ENCODE data around the gene SLC1A1.

Gene SLC1A1

DNA sequence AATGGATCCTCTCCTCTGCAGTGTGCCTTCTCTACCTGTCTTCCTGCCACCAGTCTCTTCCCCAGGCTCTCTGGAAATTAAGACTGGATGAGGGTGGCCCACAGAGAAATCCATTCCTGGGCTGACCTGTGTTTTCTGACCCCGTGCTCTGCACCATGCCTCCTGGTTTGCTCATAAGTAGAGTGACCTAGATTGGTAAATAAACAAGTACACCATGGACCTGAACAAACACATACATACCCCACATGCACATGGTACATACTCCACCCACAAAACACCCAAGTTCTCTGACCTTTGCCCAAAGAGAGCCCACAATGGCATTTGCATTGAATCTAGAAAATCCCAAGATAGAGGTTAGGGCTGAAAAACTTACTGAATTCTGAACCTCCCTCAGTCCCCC is 94.4 kb downstream of the SLC1A1 start:
- FAIRE-seq (no peak), DNase-seq (ENCODE audit: insufficient read length) (no peak)
- TF ChIP-seq TAF1 (IDR thresholded peaks at IDR 0.05; ENCODE audit: borderline replicate concordance, low read depth, low read length), result no peak
- no peak for TF ChIP-seq POLR2A (IDR thresholded peaks at IDR 0.05; ENCODE audit: low read depth, low read length)
- TF ChIP-seq POLR2AphosphoS5 (IDR thresholded peaks at IDR 0.05; ENCODE audit: low read depth, low read length), result no peak

DNA sequence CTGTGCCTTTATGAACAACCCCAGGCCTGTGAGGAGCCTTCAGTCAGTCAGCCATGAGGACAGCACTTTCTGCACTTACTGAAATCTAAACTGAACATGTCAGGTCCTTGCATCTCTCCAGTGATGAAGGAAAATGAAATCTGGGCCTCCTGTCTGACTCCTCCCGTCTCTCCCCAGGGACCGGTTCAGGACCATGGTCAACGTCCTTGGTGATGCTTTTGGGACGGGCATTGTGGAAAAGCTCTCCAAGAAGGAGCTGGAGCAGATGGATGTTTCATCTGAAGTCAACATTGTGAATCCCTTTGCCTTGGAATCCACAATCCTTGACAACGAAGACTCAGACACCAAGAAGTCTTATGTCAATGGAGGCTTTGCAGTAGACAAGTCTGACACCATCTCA is 94.9 kb downstream of the SLC1A1 start:
- FAIRE-seq (no peak), DNase-seq (ENCODE audit: insufficient read length) (no peak)
- TF ChIP-seq POLR2AphosphoS5 (IDR thresholded peaks at IDR 0.05; ENCODE audit: low read depth, low read length) (no peak), POLR2A (IDR thresholded peaks at IDR 0.05; ENCODE audit: low read depth, low read length) (no peak), TAF1 (IDR thresholded peaks at IDR 0.05; ENCODE audit: borderline replicate concordance, low read depth, low read length) (no peak)

DNA sequence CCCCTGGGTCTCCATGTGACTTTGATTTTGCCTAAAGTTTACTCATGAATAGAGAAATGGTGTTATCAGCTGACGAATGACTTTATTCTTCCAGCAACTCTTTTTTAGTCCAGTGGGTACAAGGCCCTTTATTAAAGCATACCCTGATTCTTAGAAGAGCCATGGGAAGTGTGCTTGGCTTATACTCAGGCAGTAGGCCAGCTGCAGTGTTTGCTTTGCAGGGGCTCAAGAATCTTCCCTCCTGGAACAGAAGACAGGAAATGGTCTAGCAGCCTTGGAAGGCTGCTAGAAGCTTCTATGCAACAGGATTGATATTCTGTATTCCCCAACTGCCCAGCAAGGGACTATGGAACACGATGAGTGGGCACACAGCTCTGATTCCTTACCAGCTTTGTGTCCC is 98.5 kb downstream of the SLC1A1 start:
- DNase-seq (ENCODE audit: insufficient read length) (no peak), FAIRE-seq (no peak)
- TF ChIP-seq POLR2AphosphoS5 (IDR thresholded peaks at IDR 0.05; ENCODE audit: low read depth, low read length) (no peak), POLR2A (IDR thresholded peaks at IDR 0.05; ENCODE audit: low read depth, low read length) (no peak), TAF1 (IDR thresholded peaks at IDR 0.05; ENCODE audit: borderline replicate concordance, low read depth, low read length) (no peak)

DNA sequence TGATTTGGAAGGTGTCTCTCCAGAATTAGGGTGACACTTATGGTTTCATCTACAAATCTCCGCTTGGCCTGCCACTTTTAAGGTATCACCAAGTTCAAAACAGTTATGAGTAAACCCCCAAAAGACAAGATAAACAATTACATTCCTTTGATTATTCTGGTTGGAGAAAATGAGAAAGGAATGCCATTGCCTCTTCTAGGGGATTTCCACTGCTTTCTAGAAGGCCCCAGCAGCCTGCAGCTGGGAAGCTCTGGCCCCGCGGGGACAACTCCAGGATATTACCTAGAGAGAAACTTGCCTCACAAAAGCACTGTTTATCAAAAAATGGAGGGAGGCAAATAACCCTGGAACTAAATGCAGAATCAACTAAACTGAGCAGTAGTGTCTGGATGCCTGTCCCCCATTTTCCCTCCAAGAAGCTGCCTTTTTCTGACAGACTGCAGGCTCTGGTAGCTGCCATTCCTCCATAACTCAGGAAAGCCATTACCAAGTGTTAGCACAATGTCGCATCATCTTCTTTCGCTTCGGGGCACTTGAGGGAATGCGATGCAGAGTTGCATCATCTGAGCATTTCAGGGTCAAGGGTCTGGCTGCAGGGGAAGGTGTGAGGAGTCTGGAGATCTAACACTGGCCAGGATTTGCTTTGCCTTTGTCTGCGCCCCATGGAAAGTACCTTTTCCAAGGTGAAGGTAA is 100.3 kb downstream of the SLC1A1 start:
- TF ChIP-seq POLR2AphosphoS5 (IDR thresholded peaks at IDR 0.05; ENCODE audit: low read depth, low read length), result no peak
- TF ChIP-seq TAF1 (IDR thresholded peaks at IDR 0.05; ENCODE audit: borderline replicate concordance, low read depth, low read length), result no peak
- no peak for TF ChIP-seq POLR2A (IDR thresholded peaks at IDR 0.05; ENCODE audit: low read depth, low read length)
- no peak for DNase-seq (ENCODE audit: insufficient read length)
- no peak for FAIRE-seq

DNA sequence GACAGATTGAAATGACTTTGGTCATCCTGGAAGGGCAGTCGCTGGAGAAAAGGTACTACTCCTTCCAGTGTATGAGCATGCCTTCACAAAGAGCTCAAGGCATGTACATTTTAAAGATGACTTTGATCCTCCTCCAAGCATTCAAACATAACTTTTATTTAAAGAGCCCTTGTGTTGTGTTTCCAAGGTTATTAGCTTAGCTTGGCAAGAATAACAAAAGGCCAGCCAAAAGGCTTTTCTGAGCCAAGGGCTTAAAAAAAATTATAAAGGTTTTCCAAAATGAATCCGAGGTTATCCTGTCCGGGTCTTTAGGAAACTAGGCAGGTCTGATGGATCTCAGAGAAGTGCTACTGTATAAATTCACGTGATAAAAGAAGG is 100.8 kb downstream of the SLC1A1 start:
- DNase-seq (ENCODE audit: insufficient read length), result no peak
- FAIRE-seq, result no peak
- TF ChIP-seq TAF1 (IDR thresholded peaks at IDR 0.05; ENCODE audit: borderline replicate concordance, low read depth, low read length) (no peak), POLR2AphosphoS5 (IDR thresholded peaks at IDR 0.05; ENCODE audit: low read depth, low read length) (no peak), POLR2A (IDR thresholded peaks at IDR 0.05; ENCODE audit: low read depth, low read length) (no peak)

DNA sequence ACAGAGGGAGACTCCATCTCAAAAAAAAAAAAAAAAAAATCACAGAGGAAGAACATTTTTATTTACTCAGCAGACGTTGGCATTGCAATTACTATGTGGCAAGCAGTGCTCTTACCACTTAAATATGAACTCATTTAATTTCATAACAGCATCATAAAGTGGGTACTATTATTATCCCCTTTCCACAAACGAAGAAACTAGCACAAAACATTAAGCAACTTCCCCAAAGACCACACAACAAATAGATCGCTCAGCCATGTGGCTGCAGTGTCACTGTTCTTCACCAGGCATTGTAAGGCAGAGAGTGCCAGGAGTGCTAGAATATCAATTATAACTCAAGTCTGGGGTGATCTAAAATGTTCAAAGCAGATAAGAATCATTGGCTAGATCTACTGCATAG is 102.0 kb downstream of the SLC1A1 start:
- FAIRE-seq (no peak), DNase-seq (ENCODE audit: insufficient read length) (no peak)
- no peak for TF ChIP-seq TAF1 (IDR thresholded peaks at IDR 0.05; ENCODE audit: borderline replicate concordance, low read depth, low read length)
- TF ChIP-seq POLR2A (IDR thresholded peaks at IDR 0.05; ENCODE audit: low read depth, low read length), result no peak
- no peak for TF ChIP-seq POLR2AphosphoS5 (IDR thresholded peaks at IDR 0.05; ENCODE audit: low read depth, low read length)

DNA sequence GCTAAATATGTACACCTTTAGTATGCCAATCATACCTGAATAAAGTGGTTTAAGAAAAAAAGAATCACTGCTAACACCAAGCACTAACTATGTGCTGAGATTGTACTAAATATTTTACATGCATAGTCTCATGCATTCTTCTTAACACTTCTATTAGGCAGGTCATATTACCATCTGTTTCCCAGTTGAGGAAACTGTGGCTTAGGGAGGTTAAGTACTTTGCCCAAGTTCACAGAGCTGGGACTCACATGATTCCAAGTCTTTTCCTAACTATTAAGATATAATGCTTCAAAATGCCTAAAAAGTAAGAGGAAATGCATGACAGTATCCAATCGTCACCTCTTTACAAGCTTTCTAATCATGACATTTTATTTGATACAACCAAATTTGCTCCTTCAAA is 102.6 kb downstream of the SLC1A1 start:
- no peak for FAIRE-seq
- no peak for DNase-seq (ENCODE audit: insufficient read length)
- no peak for TF ChIP-seq TAF1 (IDR thresholded peaks at IDR 0.05; ENCODE audit: borderline replicate concordance, low read depth, low read length)
- TF ChIP-seq POLR2AphosphoS5 (IDR thresholded peaks at IDR 0.05; ENCODE audit: low read depth, low read length), result no peak
- no peak for TF ChIP-seq POLR2A (IDR thresholded peaks at IDR 0.05; ENCODE audit: low read depth, low read length)

DNA sequence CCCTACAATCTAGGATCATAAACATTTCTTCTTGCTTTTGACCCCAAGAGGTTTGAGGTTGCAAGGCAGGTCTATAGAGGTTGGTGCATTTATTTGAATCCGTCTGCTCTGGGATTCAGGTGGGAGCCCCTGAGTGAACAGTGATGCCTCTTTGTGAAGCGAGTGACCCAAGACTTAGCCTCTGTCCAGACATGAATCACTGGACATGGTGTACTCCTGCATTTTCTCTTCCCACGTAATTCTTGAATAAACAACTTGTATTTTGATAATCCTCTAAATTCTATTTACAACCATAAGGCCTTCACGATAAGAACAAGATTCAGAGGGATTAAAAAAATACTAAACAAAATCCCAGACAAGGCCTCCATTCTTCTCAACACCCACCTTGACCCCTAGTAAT is 104.3 kb downstream of the SLC1A1 start:
- TF ChIP-seq TAF1 (IDR thresholded peaks at IDR 0.05; ENCODE audit: borderline replicate concordance, low read depth, low read length) (no peak), POLR2A (IDR thresholded peaks at IDR 0.05; ENCODE audit: low read depth, low read length) (no peak), POLR2AphosphoS5 (IDR thresholded peaks at IDR 0.05; ENCODE audit: low read depth, low read length) (no peak)
- DNase-seq (ENCODE audit: insufficient read length), result no peak
- no peak for FAIRE-seq

DNA sequence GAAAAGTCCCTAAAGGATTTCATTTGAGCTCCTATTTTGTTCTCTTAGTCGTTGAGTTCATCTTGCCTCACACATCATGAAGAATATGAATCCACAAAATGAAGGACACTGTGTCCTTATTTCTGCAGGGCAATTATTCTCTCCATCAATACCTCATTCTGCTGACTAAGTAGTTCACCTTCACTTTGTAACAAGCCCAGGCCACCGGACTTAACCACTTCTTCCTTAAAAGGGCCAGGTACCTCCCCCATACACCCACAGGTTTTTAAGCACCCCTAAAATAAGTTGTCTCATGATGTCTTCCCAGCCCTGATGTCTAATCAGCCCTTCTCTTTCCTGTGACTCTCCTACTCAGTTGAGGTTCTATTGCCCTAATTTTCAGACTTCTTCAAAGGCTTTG is 104.7 kb downstream of the SLC1A1 start:
- DNase-seq (ENCODE audit: insufficient read length) (no peak), FAIRE-seq (no peak)
- TF ChIP-seq POLR2AphosphoS5 (IDR thresholded peaks at IDR 0.05; ENCODE audit: low read depth, low read length), result no peak

DNA sequence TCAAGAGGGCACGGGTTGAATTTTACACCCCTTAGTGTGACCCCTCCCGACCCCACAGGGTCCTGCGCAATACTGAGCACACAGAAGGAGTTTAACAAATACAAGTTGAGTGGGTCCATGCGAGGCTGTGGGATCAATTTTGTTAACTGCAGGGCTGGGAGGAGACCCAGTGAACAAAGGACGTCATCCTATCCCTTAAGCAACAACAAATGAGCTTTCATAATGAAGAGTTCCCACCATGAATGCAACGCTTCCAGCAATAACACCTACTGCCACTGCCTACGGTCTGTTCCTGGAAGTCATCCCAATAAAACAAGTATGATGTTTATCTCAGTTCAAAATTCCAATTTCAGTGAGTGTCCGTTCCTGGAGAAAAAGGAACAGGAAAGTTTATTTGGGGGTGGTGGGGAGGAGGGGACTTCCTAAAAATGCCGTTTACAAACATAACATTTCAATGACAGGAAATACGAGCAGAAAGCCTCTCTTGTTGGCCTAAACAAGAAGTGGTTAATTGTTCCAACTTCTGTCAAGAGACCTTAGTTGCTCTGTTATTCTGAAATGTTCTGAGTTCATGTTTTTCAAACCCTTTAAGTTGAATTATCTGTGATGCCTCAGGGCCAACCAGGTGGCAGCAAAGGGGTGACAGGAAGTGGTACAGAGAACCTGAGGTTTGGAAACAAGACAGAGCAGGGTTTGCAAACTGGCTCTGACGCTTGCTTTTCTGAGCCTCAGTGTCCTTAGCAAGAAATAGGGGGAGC is 106.1 kb downstream of the SLC1A1 start:
- TF ChIP-seq POLR2AphosphoS5 (IDR thresholded peaks at IDR 0.05; ENCODE audit: low read depth, low read length), result no peak
- no peak for DNase-seq (ENCODE audit: insufficient read length)
- no peak for FAIRE-seq

DNA sequence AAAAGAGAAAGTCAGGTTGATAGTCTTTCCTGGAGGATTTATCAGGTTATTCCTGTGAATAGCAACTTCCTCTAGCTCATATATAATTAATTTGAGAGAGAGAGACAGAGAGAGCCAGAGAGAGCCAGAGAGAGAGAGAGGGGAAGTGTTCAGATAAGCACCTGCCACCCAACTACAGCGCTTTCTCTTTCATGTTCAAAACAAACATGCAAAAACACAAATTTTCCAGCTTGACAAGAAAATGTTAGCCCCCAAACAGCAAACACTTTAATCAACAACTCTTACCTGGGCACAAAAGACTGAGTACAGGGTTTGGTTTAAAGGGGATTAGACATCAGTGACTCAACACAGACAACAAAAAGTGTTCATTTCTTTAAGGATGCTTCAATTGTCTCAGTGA is 110.1 kb downstream of the SLC1A1 start:
- FAIRE-seq, result peak; percentile 17
- DNase-seq (ENCODE audit: insufficient read length), result no peak
- no peak for TF ChIP-seq TAF1 (IDR thresholded peaks at IDR 0.05; ENCODE audit: borderline replicate concordance, low read depth, low read length)
- no peak for TF ChIP-seq POLR2A (IDR thresholded peaks at IDR 0.05; ENCODE audit: low read depth, low read length)
- no peak for TF ChIP-seq POLR2AphosphoS5 (IDR thresholded peaks at IDR 0.05; ENCODE audit: low read depth, low read length)

DNA sequence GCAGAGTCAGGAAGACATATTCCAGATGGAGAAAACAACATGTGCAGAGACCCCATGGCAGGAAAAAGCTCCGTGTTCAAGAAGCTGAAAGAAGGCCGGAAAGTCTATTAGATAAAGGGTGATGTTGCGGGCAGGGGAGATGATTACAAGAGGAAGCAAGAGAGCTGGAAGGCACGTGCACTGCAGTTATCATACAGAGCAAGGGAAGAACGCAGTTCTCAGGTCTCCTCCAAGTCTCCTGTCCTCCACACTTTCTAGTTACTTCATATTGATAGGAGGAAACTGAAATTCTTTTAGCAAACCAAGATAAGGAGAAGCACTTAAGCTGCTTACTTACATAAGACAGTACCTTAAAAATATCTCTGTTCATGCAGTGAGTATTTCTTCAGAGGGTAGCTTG is 113.6 kb downstream of the SLC1A1 start:
- DNase-seq (ENCODE audit: insufficient read length) (no peak), FAIRE-seq (no peak)
- no peak for TF ChIP-seq POLR2AphosphoS5 (IDR thresholded peaks at IDR 0.05; ENCODE audit: low read depth, low read length)
- TF ChIP-seq TAF1 (IDR thresholded peaks at IDR 0.05; ENCODE audit: borderline replicate concordance, low read depth, low read length), result no peak
- no peak for TF ChIP-seq POLR2A (IDR thresholded peaks at IDR 0.05; ENCODE audit: low read depth, low read length)
